IPS DF 19.7 (cell line): ENCODE results near the gene PIEZO2.
"Not testable (repeated sequence)": the region's sequence is repeated elsewhere in the genome, so short reads cannot be mapped to it uniquely, and the experiment has no call there.

Source experiments
- DNase-seq: peaks from one replicate; pipeline ENCODE4 v3.0.0-alpha.2; 2013; ENCODE audit warnings: low read depth, low spot score

The PIEZO2 gene

DNA sequence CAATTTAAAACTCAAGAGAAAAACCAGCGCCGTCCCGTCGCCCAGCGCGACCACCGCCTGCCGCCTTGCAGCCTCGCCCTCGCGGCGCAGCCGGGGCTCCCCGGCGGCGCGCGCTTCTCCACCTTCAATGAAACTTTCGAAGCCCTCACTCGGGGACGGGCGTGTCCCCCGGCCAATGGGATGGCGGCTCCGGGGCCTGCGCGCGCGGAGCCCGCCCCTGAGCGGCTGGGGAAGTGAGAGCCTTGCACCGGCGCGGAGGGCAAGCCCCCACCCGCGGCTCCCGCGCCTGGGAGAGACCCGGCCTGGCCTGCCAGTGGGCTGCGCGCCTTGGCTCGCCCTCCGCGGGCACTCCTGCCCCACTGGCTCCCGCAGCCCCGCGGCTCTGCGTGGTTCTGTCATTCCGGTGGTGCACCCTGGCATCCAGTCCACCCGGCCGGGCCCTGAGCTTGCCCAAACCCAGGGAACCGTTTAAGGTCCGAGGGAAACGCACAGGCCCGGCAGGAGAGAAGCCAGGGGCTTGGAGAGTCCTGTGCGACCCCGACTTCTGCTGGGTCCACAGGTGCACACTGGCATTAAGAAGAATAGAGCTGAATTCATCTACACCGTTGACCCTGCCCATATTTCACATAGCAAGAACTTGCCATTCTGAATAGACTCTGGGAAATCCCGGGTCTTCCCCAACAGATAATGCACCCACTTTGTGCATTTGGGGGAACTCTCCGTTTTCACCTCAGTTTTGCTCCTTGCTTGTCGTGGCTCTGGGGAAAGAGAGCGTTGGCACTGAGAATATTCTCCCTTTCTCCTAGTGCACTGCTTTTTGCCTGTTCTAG is at the start of gene PIEZO2:
TSS of gene PIEZO2 (minus strand) at position 129 of the 830 bp plus-strand sequence. CDS start 981 bp downstream, outside the sequence.
- DNase-seq = no peak

- DNase-seq = no peak
Observed at GRCh38 chr18:11183637-11184036, 34.3 kb upstream of the PIEZO2 start.

DNA sequence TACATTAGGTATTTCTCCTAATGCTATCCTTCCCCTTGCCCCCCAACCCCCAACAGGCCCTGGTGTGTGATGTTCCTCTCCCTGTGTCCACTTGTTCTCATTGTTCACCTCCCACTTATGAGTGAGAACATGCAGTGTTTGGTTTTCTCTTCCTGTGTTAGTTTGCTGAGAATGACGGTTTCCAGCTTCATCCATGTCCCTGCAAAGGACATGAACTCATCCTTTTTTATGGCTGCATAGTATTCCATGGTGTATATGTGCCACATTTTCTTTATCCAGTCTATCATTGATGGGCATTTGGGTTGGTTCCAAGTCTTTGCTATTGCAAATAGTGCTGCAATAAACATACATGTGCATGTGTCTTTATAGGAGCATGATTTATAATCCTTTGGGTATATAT is 32.3 kb upstream of the PIEZO2 start:
- DNase-seq = not testable (repeated sequence)

DNA sequence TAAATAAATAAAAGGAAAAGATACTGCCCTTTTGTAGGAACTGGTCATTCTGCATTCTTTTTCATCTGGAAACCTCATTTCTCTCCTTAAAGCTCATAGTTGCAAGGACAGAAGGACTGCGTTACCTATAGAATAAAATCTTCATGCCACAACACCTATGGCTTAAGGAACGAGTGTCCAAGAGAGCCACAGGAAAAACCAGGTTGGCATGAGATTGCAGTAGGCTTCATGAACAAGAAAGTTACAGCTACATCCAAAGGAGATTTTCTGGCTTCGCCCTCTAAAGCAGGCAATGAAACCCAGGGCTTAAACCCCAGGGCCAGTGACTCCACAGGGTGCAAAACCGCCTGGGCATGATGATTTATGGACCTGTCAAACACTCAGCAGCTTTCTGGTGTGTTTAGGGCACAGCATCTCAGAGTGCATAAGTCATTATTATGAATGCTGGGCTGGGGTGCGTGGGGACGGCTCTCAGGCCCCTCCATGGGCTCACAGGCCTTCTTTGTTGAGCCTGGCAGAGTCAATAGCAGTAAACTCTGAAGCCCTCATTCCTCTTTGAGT is 30.7 kb upstream of the PIEZO2 start:
- DNase-seq = no peak

- no peak for DNase-seq
Observed at GRCh38 chr18:11178951-11179549, 29.7 kb upstream of the PIEZO2 start.

DNA sequence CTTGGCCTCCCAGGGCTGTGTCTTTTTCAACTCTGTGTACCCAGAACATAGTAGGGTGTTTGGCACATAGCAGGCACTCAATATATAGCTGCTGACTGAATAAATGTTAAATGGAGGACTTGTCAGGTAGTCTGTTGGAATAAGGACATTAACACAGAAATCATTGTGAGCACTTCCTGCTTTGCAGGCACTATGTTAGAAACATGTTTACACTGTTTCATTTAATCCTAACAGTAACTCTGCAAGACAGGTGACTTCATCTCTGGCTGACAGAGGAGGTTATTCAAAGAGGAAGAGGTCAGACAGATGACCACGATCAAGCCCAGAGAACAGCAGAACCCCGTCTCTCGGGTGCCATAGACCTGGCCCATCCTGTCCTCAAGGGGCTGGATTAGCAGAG is 28.0 kb upstream of the PIEZO2 start:
- DNase-seq = no peak

DNA sequence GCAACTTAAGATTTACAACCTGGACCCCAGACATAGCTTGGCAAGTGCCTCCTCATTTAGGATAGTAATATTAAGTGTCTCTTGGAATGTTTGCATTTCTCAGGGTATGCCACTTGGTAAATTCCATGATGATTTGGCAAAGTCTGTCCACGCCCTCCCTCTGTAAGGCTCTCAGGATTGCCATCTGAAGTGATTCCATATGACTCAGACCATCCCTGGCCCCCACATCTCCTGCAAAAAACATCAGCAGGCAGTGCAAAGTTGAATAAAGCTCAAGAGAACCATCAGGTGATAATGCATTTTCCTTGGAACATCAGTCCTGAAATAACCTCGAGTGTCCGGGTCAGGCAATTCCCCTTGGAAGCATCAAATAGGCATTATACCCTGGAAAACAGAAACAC is 27.1 kb upstream of the PIEZO2 start:
- DNase-seq = no peak

GRCh38 chr18:11175266-11175979 is 26.1 kb upstream of the PIEZO2 start:
- DNase-seq = no peak

DNA sequence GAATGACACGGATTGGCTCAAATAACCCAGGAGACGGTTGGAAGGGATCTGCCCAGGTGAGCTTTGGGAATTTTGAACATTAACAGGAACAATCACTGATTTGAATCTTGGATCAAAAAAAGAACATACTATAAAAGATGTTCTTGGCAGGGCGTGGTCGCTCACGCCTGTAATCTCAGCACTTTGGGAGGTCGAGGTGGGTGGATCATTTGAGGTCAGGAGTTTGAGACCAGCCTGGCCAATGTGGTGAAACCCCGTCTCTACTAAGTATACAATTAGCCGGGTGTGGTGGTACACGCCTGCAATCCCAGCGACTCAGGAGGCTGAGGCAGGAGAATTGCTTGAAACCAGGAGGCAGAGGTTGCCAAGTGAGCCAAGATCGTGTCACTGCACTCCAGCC is 24.8 kb upstream of the PIEZO2 start:
- DNase-seq = not testable (repeated sequence)

DNA sequence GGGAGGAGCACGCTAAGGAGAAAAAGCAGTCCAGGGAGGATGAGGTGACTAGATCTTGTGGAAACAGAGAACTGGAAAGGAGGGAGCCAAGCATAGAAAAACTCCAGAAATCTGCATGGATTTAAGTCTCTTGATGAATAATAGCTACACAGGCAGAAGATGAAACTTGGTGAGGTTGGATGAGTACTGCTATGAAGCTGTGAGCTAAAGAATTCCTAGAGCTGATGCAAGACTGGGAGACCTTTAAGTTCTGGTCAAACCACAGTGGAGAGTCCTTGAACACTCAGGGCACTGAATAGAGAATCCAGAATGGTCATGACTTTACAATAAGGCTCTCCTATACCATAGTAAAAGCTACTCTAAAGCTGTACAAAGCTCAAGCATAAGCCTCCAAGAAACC is 18.4 kb upstream of the PIEZO2 start:
- no peak for DNase-seq

DNA sequence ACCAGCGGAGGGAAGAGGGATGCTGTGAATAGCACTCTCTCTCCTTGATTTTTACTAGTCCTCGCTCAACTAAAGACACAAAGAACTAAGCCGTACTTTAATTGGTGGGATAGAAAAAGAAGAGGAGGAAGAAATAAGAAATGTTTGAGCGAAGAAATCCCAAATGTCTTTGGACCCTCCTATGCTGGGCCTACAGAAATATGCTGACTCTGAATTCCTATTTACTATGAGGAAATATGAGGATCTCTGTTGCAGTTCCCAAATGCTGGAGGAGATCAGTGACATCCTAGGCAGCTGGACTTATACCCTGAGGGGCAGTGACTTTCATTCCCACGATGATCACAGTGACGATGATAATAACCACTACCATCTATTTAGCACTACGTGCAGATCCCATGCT is 16.6 kb upstream of the PIEZO2 start:
- DNase-seq = no peak

- no peak for DNase-seq
Observed at GRCh38 chr18:11165138-11165537, 15.8 kb upstream of the PIEZO2 start.

GRCh38 chr18:11163665-11164064 is 14.3 kb upstream of the PIEZO2 start:
- DNase-seq = no peak

GRCh38 chr18:11162889-11163288 is 13.5 kb upstream of the PIEZO2 start:
- no peak for DNase-seq

DNA sequence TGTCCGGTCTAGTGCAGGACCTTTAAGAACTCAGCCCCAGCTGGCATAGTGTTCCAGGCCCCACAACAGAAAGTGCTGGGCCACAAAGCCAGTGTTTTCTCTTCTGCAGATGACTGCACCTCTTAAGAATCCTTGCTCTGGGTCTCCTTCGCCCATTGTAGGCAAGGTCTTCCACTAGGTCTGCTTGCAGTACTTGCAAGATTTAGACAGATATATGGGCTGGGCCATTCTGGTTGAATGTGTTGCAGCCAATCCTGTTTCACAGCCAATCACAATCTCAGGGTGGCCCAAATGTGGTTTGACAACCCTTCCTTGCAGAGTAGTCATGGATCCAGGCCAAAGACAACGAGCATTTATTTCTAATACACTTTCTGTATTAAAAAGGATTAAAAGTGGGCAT is 13.1 kb upstream of the PIEZO2 start:
- no peak for DNase-seq

DNA sequence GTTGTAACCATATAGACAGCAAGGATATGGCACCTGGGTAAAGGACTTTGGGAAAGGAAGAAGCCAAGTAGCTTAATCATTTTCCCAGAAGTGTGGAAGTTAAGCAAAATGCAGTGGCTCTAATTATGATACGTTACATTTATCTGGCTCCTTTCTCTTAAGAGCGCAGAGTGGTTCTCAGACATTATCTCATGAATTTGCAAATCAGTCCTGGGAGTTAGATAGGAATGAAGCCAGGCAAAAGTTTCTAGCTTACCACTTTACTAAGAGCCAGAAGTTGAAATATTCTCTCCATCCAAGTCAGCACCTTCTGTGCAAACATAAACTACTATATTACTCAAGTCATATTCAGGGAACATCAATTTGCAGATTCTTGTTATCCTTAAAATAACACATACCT is 10.9 kb upstream of the PIEZO2 start:
- no peak for DNase-seq

- no peak for DNase-seq
Observed at GRCh38 chr18:11159844-11160243, 10.5 kb upstream of the PIEZO2 start.

DNA sequence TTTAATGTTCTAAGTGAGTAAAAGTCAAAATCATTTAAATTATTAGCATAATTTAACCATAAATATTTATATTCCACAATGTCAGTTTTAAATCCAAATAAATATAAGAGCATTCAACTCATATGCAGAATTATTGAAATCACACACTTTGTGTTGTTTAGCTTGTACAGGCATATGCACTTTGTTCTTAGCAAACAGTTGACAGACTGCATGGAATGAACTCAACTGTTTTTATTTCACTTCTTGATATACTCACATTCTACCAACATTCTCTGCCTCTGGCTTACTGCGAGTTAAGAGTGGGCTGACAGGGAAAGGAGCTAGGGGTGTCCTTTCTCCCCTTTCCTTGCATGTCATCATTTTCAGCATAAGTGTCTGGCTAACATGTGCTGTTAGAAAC is 7.6 kb upstream of the PIEZO2 start:
- no peak for DNase-seq

- DNase-seq = no peak
Observed at GRCh38 chr18:11155034-11155759, 5.8 kb upstream of the PIEZO2 start.

GRCh38 chr18:11154368-11154989 is 5.1 kb upstream of the PIEZO2 start:
- DNase-seq = no peak

GRCh38 chr18:11153097-11153496 is 3.7 kb upstream of the PIEZO2 start:
- no peak for DNase-seq
